GM12865 (cell line): ENCODE results near the gene HMGCS1.

Source experiments
- DNase-seq: peaks from one replicate; pipeline ENCODE4 v3.0.0; 2010; ENCODE audit warnings: low read depth
- H3K4me3 ChIP-seq: 2 replicates; pipeline ENCODE4 v1.5.1; 2011; ENCODE audit warnings: mild to moderate bottlenecking, low read depth, low read length, control low read depth
- CTCF ChIP-seq: IDR thresholded peaks from 2 replicates; pipeline ENCODE4 v1.5.1; 2011; ENCODE audit warnings: low read length, control low read depth, low read depth, inconsistent platforms; ENCODE audit not compliant: insufficient read depth; ENCODE audit errors: missing control alignments

Gene HMGCS1

GRCh38 chr5:43281840-43282658, 31.2 kb downstream of the HMGCS1 start:
- H3K4me3 ChIP-seq = no peak overlapping the region
- no peak for DNase-seq
- TF ChIP-seq CTCF = no peak

GRCh38 chr5:43279548-43280274, 33.5 kb downstream of the HMGCS1 start:
- H3K4me3 ChIP-seq = no peak overlapping the region
- no peak for TF ChIP-seq CTCF
- no peak for DNase-seq

GRCh38 chr5:43275391-43275790, 37.8 kb downstream of the HMGCS1 start:
- no peak overlapping the region for H3K4me3 ChIP-seq
- DNase-seq = no peak
- TF ChIP-seq CTCF = no peak

- no peak overlapping the region for H3K4me3 ChIP-seq
- no peak for TF ChIP-seq CTCF
- DNase-seq = no peak
Measured at GRCh38 chr5:43274435-43275114, 38.6 kb downstream of the HMGCS1 start.

- no peak for TF ChIP-seq CTCF
- DNase-seq = no peak
- H3K4me3 ChIP-seq = no peak overlapping the region
Measured at GRCh38 chr5:43273552-43273951, 39.7 kb downstream of the HMGCS1 start.

GRCh38 chr5:43270645-43271044, 42.6 kb downstream of the HMGCS1 start:
- no peak for DNase-seq
- no peak overlapping the region for H3K4me3 ChIP-seq
- TF ChIP-seq CTCF = no peak
